ENCODE results near the gene SKIL.

The SKIL gene

GRCh38 chr3:170437696-170438407 is 80.3 kb downstream of the SKIL start:
- no peak for DNase-seq (ENCODE audit: low spot score)

GRCh38 chr3:170438836-170439235 is 81.3 kb downstream of the SKIL start:
- DNase-seq (ENCODE audit: low spot score) = no peak

- no peak for DNase-seq (ENCODE audit: low spot score)
Measured at GRCh38 chr3:170440344-170440743, 82.8 kb downstream of the SKIL start.

- DNase-seq (ENCODE audit: low spot score) = no peak
Measured at GRCh38 chr3:170441412-170441811, 83.9 kb downstream of the SKIL start.

GRCh38 chr3:170442947-170443346 is 85.4 kb downstream of the SKIL start:
- peak; percentile 19 for DNase-seq (ENCODE audit: low spot score)

GRCh38 chr3:170443457-170443856 is 85.9 kb downstream of the SKIL start:
- no peak for DNase-seq (ENCODE audit: low spot score)

Measured in NAMALWA (cell line).